ENCODE results near the gene METTL8.

GRCh38 chr2:171470129-171470528, 36.3 kb upstream of the METTL8 start:
- TF ChIP-seq CTCF (IDR thresholded peaks at IDR 0.05; ENCODE audit: borderline replicate concordance, extremely low read depth, low read length, poor library complexity, severe bottlenecking) = no peak
- no peak for TF ChIP-seq EZH2 (IDR thresholded peaks at IDR 0.05; ENCODE audit: borderline replicate concordance, low read depth, low read length, severe bottlenecking)

All from DND-41 (cell line).